ENCODE results near the gene CSRP2.

GRCh38 chr12:76880519-76881023, 1.8 kb upstream of the CSRP2 start:
- no peak for TF ChIP-seq CTCF (conservative IDR thresholded peaks at IDR 0.05 in 1 of 2, IDR thresholded peaks at IDR 0.05 in 1 of 2; ENCODE audit: low read depth in 1 of 2, low read length in 2 of 2)
- TF ChIP-seq EZH2 (IDR thresholded peaks at IDR 0.05; ENCODE audit: low read length, missing control alignments) = no peak

All from fibroblast of lung (primary cell).